ENCODE results near the gene MEIS1.

The MEIS1 gene

GRCh38 chr2:66585587-66585986 is 150.7 kb downstream of the MEIS1 start:
- no peak for DNase-seq

- DNase-seq: no peak
Observed at GRCh38 chr2:66587216-66587615, 152.3 kb downstream of the MEIS1 start.

GRCh38 chr2:66594001-66594400 is 159.1 kb downstream of the MEIS1 start:
- DNase-seq: no peak

DNA sequence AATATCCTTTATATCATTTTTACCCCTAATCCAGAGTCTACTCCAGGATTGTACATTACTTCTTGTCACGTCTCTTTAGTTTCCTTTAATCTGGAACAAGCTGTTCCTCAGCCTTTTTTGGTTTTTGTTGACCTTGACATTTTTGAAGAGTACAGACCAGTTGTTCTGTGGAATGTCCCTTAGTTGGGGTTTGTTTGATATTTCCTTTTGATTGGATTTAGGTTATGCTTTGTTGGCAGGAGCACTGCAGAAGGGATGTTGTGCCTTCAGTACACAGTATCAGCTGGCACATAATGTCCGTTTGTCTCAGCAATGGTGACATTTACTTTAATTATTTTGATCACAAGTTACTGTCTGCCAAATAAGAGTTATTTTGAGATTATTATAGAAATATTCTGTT is 160.6 kb downstream of the MEIS1 start:
- no peak for DNase-seq

- no peak for DNase-seq
Observed at GRCh38 chr2:66596256-66596655, 161.3 kb downstream of the MEIS1 start.

GRCh38 chr2:66601624-66602023 is 166.7 kb downstream of the MEIS1 start:
- DNase-seq: no peak

- DNase-seq: no peak
Observed at GRCh38 chr2:66602341-66602740, 167.4 kb downstream of the MEIS1 start.

GRCh38 chr2:66604326-66604725 is 169.4 kb downstream of the MEIS1 start:
- no peak for DNase-seq

GRCh38 chr2:66604976-66605375 is 170.1 kb downstream of the MEIS1 start:
- no peak for DNase-seq

GRCh38 chr2:66607152-66607551 is 172.2 kb downstream of the MEIS1 start:
- DNase-seq: no peak
